ENCODE measurements around the gene BANF1.

Gene BANF1, protein sequence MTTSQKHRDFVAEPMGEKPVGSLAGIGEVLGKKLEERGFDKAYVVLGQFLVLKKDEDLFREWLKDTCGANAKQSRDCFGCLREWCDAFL

GRCh38 chr11:66001942-66002647 lies at the start of gene BANF1, which contains the start of gene EIF1AD:
TSS of gene BANF1 (plus strand) at chr11:66002503. CDS start at chr11:66003251, 748 bp downstream.
TSS of gene EIF1AD (minus strand) at chr11:66002157. CDS start at chr11:66000389, 1,768 bp downstream.
- peak; percentile 92 for DNase-seq (ENCODE audit: low spot score)
- no peak for FAIRE-seq

GRCh38 chr11:65953471-65953870 lies 48.8 kb upstream of the BANF1 start:
- FAIRE-seq, result no peak
- no peak for DNase-seq (ENCODE audit: low spot score)

DNA sequence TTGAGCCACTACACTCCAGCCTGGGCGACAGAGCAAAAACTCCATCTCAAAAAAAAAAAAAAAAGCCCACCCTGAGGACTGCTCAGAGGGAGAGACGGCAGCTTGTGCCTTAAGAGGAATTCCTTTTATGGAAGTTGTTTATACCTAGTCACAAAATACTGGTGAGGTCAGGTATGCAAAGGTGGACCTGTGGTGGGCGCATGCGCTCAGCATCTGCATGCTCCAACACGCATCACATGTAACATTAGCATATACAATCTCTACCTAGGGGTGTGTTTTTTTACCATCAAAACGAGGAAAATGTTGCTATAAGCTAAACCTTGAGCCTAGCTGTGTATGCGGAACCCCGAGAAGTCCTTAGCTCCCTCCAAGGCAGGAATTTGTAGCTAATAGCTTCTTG lies 47.5 kb upstream of the BANF1 start:
- no peak for FAIRE-seq
- DNase-seq (ENCODE audit: low spot score), result no peak

DNA sequence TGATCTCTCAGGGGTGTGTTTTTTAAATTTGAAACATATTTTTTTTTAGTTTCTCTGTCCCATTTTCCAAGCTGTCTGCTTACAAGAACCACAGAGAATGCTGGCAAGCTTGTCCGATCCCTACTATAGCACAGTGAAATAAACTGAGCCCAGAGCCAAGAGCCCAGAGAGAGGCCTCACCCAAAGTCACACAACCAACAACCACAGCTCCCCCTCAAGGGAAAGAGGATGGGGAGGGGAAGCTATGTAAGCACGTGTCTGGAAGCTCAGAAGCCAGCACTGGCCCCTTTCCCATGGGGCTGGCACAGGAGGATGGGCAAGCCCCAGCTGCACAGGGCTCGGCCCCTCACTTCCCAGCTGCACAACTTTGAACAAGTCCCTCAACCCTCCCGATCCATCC lies 44.0 kb upstream of the BANF1 start:
- FAIRE-seq (no peak), DNase-seq (ENCODE audit: low spot score) (no peak)

DNA sequence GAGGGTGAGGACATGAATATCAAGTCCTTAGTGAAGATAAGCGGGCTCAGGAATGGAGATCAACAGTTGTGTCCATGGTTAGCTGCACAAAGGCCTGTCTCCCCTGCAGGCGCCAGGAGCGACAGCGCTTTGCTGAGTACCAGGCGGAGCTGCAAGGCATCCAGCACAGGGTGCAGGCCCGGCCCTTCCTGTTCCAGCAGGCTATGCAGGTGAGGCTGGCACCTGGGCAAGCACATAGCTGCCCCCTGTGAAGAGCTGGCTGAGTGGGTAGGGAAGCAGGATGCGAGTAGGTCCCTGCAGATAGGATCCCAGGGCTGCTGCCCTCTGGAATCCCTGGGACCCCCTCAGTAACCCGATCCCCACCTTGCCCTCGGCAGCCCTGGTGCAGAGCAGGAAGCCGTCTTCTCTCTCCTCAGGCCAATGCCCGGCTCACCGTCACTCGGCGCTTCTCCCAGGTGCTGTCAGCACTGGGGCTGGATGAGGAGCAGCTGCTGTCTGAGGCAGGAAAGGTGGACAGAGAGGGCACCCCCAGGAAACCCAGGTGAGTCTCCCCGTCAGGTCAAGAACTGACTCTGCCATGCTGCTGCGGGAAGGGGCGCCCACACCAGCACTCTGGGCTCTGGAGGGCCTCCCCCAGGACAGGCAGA lies 43.4 kb upstream of the BANF1 start:
- FAIRE-seq (no peak), DNase-seq (ENCODE audit: low spot score) (no peak)

DNA sequence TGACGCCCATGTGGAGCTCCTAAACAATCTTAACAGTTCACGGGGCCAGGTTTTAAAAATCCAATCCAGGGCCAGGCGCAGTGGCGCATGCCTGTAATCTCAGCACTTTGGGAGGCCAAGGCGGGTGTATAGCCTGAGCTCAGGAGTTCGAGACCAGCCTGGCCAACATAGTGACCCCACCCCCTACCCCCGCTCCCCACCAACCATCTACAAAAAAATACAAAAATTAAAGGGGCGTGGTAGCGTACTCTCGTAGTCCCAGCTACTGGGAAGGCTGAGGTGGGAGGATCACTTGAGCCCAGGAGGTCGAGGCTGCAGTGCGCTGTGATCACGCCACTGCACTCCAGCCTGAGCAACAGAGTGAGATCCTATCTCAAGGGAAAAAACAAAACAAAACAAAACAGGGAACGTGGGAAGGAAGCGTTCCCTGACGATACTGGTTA lies 41.5 kb upstream of the BANF1 start:
- FAIRE-seq, result no peak

DNA sequence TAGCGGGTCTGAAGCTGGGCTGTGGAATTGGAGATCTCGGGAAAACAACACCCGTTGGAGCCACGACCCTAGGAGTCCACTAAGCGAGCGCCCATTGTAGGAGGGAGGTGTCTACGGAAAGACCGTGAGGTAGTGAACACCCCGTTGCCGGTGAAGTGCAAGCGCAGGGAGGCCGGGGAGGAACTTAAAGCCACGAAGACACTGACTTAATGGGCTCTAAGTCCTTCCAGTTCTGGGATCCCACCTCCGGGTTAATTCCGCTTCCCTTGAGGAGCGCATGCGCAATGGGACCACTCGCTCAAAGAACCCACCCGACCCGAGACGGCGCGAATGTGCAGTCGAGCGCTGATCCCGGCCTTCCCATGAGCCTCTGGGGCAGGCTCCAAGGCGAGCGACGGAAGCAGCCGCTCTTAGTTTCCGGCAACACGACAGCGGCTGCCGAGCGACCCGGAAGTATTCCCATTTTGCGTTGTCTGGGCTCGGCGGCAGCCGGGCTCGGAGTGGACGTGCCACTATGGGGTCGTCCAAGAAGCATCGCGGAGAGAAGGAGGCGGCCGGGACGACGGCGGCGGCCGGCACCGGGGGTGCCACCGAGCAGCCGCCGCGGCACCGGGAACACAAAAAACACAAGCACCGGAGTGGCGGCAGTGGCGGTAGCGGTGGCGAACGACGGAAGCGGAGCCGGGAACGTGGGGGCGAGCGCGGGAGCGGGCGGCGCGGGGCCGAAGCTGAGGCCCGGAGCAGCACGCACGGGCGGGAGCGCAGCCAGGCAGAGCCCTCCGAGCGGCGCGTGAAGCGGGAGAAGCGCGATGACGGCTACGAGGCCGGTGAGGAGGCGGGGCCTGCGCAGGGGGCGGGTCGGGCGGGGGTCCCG lies 40.8 kb upstream of the BANF1 start, which contains the start of gene SART1:
TSS of gene SART1 (plus strand) at position 468 of the 874 bp plus-strand sequence. CDS start at position 515, 47 bp downstream.
- FAIRE-seq (no peak), DNase-seq (ENCODE audit: low spot score) (peak; percentile 99)

More for the DNA sequence above, 41.5 kb upstream of the BANF1 start:
- DNase-seq (ENCODE audit: low spot score), result no peak

- no peak for DNase-seq (ENCODE audit: low spot score)
- no peak for FAIRE-seq
Measured at GRCh38 chr11:65962141-65962564, 40.1 kb upstream of the BANF1 start.

GRCh38 chr11:65964906-65965305 lies 37.4 kb upstream of the BANF1 start:
- no peak for FAIRE-seq
- DNase-seq (ENCODE audit: low spot score), result no peak

DNA sequence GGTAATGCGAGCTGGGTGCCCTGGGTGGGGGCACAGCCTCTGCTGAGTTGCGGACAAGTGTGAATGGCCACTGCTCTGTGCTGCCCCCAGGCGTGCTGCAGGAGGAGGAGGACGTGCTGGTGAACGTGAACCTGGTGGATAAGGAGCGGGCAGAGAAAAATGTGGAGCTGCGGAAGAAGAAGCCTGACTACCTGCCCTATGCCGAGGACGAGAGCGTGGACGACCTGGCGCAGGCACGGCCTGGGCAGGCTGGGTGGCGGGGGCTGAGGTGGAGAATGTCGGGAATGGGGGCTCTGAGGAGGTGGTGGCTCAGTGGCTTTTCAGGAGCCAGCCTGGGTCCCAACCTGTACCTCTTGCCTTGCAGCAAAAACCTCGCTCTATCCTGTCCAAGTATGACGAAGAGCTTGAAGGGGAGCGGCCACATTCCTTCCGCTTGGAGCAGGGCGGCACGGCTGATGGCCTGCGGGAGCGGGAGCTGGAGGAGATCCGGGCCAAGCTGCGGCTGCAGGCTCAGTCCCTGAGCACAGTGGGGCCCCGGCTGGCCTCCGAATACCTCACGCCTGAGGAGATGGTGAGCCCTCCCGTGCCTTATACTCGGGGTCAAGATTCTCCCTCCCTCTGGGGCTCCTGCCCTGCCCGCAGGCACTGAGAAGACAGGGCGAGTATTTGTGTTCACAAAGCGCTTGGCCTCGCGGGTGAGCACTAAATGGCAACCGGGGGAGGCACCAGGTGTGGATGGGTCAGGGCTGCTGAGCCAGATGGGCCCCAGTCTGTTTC lies 36.1 kb upstream of the BANF1 start:
- no peak for DNase-seq (ENCODE audit: low spot score)

DNA sequence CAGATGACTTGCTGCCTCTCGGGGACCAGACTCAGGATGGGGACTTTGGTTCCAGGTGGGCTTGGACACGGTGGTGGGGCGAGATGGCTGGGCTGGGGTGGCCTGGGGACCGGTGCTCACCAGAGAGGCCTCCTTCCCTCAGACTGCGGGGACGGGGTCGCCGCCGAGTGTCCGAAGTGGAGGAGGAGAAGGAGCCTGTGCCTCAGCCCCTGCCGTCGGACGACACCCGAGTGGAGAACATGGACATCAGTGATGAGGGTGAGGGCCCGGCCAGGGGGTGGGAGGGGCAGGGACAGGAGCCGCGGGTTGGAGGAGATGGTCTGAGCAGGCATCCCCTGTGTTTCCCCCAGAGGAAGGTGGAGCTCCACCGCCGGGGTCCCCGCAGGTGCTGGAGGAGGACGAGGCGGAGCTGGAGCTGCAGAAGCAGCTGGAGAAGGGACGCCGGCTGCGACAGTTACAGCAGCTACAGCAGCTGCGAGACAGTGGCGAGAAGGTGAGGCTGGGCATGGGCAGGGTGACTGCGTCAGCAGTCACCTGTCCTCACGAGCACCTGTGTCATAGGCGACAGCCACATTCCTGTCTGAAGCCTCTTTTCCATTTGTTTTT lies 34.9 kb upstream of the BANF1 start:
- DNase-seq (ENCODE audit: low spot score) (no peak), FAIRE-seq (no peak)

More for the DNA sequence above, 36.1 kb upstream of the BANF1 start:
- no peak for FAIRE-seq

DNA sequence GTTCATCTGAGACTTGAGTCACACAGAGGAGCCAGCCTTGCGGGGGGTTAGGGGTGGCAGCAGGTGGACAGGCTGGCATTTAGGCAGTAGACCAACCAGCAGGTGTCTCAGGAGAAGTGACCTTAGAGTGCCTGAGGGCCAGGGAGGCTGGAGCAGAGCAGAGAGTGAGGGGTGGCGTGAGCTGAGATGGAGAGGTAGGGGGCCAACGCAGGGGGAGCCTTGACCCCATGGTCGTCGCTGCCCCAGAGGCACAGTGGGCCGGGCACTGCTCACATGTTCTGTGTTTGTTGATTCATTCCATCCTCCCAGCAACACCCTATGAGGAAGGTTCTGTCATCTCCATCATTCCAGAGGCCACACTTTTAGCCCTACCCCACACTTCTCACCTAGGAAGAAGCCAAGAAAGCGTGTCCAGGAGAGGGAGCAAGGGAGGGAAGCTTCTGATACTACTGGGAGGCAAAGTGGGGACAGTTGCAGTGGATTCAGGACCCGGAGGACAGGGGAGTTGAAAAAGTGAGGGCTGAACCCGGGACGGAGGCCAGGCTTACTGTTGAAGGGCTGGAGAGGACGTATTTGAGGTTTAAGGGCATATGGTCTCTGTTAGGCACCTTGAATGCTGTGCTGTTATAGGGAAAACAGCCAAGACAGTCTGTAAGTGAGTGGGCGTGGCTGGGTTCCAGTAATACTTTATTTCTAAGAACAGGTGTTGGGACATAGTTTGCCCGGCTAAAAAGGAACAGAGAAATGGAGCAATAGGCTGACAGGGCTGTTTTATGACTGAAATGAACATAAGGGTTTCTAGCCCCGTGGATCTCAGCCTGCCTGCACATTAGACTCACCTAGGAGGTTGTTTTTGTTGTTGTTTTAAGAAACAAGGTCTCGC lies 33.5 kb upstream of the BANF1 start:
- FAIRE-seq (no peak), DNase-seq (ENCODE audit: low spot score) (no peak)

DNA sequence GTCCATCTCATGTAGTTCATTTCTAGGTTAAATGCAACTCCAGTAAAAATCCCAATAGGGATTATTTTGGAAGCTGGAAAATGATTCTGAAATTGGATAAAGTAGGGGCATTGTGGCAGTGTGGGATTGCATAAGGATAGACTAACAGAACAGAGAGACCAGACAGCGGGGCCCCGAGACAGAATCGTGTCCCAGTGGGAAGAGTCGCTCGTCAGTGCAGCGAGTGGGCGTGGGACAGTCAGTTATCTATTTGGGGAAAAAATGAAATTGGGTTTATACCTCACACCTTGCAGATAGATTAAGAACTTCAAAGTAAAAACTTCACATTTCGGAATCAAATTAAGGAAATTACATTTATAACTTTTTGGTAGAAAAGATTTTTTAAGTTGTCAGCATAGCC lies 30.2 kb upstream of the BANF1 start:
- DNase-seq (ENCODE audit: low spot score) (no peak), FAIRE-seq (no peak)

DNA sequence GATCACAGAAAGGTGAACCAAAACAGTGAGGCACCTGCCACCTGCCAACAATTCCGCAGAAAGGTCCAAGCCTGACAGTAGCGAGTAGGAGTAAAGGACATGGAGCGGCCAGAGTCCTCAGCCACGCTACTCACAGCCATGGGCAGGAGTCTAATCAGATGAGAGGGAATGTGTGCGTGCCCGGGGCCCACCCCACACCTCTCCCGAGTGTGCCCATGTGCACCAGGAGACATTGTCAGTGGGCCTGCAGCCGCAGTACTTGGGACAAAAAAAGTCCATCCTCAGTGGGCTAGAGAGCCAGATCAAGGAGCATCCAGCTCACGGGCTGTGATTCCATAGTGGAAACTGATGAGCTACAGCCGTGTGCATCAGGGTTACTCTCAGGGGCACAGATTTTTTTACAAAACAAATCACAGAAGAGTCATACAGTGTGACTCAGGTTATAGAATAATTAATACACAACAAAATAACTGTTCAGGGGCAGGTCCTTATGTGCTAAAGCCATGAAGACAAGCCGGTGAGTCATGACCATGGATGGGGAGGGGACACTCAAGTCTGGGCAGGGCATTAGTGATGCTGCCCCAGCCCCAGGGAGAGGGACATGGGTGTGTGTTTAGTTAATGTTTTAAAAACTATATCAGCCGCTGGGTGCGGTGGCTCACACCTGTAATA lies 28.7 kb upstream of the BANF1 start:
- no peak for DNase-seq (ENCODE audit: low spot score)
- FAIRE-seq, result no peak

GRCh38 chr11:65975771-65976170 lies 26.5 kb upstream of the BANF1 start:
- DNase-seq (ENCODE audit: low spot score) (no peak), FAIRE-seq (no peak)

GRCh38 chr11:65976216-65977176 lies 25.8 kb upstream of the BANF1 start:
- DNase-seq (ENCODE audit: low spot score), result no peak
- no peak for FAIRE-seq

- DNase-seq (ENCODE audit: low spot score), result no peak
- no peak for FAIRE-seq
Measured at GRCh38 chr11:65977621-65978390, 24.5 kb upstream of the BANF1 start.

All from urothelium cell line (cell line).